Sciatic nerve (tissue), 2 donors: ENCODE data around the gene SH3BP5. TPM values are rescaled to one million over a fixed set of nuclear protein-coding genes. Genes with fewer than 3 reads are reported as not detected.

ENCODE experiments used
- ATAC-seq: fragments of 200-7000 bp; cut with Tn5 transposase; one replicate; pipeline ENCODE4 v1.9.1; 2020; ENCODE audit warnings: mild to moderate bottlenecking, moderate library complexity
- DNase-seq: peaks from one replicate; pipeline ENCODE4 v3.0.0-alpha.2; 2020; ENCODE audit warnings: low spot score
- intact Hi-C: fragments of 100-400 bp; cut with DNase I; formaldehyde crosslinking; loops from one replicate; pipeline ENCODE4 v1.14.2; 2022
- total RNA-seq: library from RNA; stranded (reverse); fragmentation: NEBNext Ultra II Directional; extraction: Animal tissue kit (Norgen Biotek cat#: 25700); gene quantifications from one replicate; pipeline ENCODE4 v1.2.1, GENCODE V29; 2021
- donor health status: DM: no; HTN: no; CAD: no.
- donor health status: DM: no; HTN: no; CAD: no.

Gene SH3BP5
- total RNA-seq, 1 donor from 2014 or later: 143 TPM

- intact Hi-C loops: loop anchor here (2.0 to 5.0 kb wide), 2 partner anchors 66 to 114 kb away; partner anchors contain the start of gene SH3BP5
- DNase-seq (no peak), ATAC-seq (no peak)
Measured at GRCh38 chr3:15266510-15267376, 65.6 kb downstream of the SH3BP5 start.

GRCh38 chr3:15265655-15266509, 66.5 kb downstream of the SH3BP5 start:
- intact Hi-C loops: loop anchor here (2.0 to 5.0 kb wide), 2 partner anchors 66 to 115 kb away; partner anchors contain the start of gene SH3BP5
- ATAC-seq (no peak), DNase-seq (peak; percentile 53)

GRCh38 chr3:15264486-15264885, 67.9 kb downstream of the SH3BP5 start:
- intact Hi-C loops: no loop called here
- no peak for ATAC-seq
- no peak for DNase-seq

GRCh38 chr3:15263926-15264325, 68.5 kb downstream of the SH3BP5 start:
- intact Hi-C loops: no loop called here
- no peak for DNase-seq
- no peak for ATAC-seq

GRCh38 chr3:15263120-15263519, 69.3 kb downstream of the SH3BP5 start:
- ATAC-seq (no peak), DNase-seq (peak; percentile 57)
- intact Hi-C loops: no loop called here

GRCh38 chr3:15262021-15262420, 70.4 kb downstream of the SH3BP5 start:
- ATAC-seq: no peak
- peak; percentile 54 for DNase-seq
- intact Hi-C loops: no loop called here

- DNase-seq (peak; percentile 50), ATAC-seq (no peak)
- intact Hi-C loops: no loop called here
Measured at GRCh38 chr3:15261274-15261673, 71.1 kb downstream of the SH3BP5 start.

GRCh38 chr3:15260531-15260930, 71.9 kb downstream of the SH3BP5 start:
- no peak for DNase-seq
- no peak for ATAC-seq
- intact Hi-C loops: no loop called here

GRCh38 chr3:15258720-15259119, 73.7 kb downstream of the SH3BP5 start:
- no peak for ATAC-seq
- intact Hi-C loops: no loop called here
- DNase-seq: peak; percentile 54

- DNase-seq (peak; percentile 54), ATAC-seq (peak; percentile 29)
- intact Hi-C loops: no loop called here
Measured at GRCh38 chr3:15256861-15257341, 75.5 kb downstream of the SH3BP5 start.

GRCh38 chr3:15255215-15255614, 77.2 kb downstream of the SH3BP5 start:
- intact Hi-C loops: no loop called here
- ATAC-seq (no peak), DNase-seq (no peak)

- ATAC-seq (no peak), DNase-seq (no peak)
- intact Hi-C loops: no loop called here
Measured at GRCh38 chr3:15253023-15253697, 79.2 kb downstream of the SH3BP5 start.

- intact Hi-C loops: no loop called here
- ATAC-seq: no peak
- DNase-seq: no peak
Measured at GRCh38 chr3:15246186-15246585, 86.2 kb downstream of the SH3BP5 start.

- intact Hi-C loops: no loop called here
Measured at GRCh38 chr3:15243822-15244482, 88.4 kb downstream of the SH3BP5 start.

GRCh38 chr3:15241341-15241740, 91.0 kb downstream of the SH3BP5 start:
- ATAC-seq (peak; percentile 86), DNase-seq (peak; percentile 66)
- intact Hi-C loops: no loop called here

More at GRCh38 chr3:15243822-15244482, 88.4 kb downstream of the SH3BP5 start:
- no peak for ATAC-seq
- no peak for DNase-seq

GRCh38 chr3:15229262-15229661, 103.1 kb downstream of the SH3BP5 start:
- intact Hi-C loops: no loop called here
- no peak for ATAC-seq

GRCh38 chr3:15228147-15228546, 104.2 kb downstream of the SH3BP5 start:
- no peak for ATAC-seq
- DNase-seq: no peak
- intact Hi-C loops: no loop called here

More at GRCh38 chr3:15229262-15229661, 103.1 kb downstream of the SH3BP5 start:
- DNase-seq: no peak
